BE2C (cell line): ENCODE data around the gene BID.
"Not testable (repeated sequence)": the region's sequence is repeated elsewhere in the genome, so short reads cannot be mapped to it uniquely, and the experiment has no call there.

ENCODE experiments used
- DNase-seq: peaks from one replicate; pipeline ENCODE4 v3.0.0-alpha.2; 2020
- H3K27me3 ChIP-seq: fragments of 250-450 bp; sonication (Bioruptor Pico); 2 replicates; pipeline ENCODE4 v1.5.1; 2020; ENCODE audit warnings: mild to moderate bottlenecking
- H3K36me3 ChIP-seq: fragments of 250-450 bp; sonication (Bioruptor Pico); 2 replicates; pipeline ENCODE4 v1.5.1; 2020; ENCODE audit warnings: mild to moderate bottlenecking
- H3K4me1 ChIP-seq: fragments of 250-450 bp; sonication (Bioruptor Pico); 2 replicates; pipeline ENCODE4 v1.5.1; 2020
- H3K4me3 ChIP-seq: 2 replicates; pipeline ENCODE4 v1.5.1; 2011; ENCODE audit warnings: low read depth, low read length
- H3K9me3 ChIP-seq: fragments of 250-450 bp; sonication (Bioruptor Pico); 2 replicates; pipeline ENCODE4 v1.5.1; 2020
- TF ChIP-seq, protein P1 (sequence below): IDR thresholded peaks from 2 replicates; pipeline ENCODE4 v1.5.1; 2012; ENCODE audit warnings: mild to moderate bottlenecking, low read depth, low read length

The BID gene

DNA sequence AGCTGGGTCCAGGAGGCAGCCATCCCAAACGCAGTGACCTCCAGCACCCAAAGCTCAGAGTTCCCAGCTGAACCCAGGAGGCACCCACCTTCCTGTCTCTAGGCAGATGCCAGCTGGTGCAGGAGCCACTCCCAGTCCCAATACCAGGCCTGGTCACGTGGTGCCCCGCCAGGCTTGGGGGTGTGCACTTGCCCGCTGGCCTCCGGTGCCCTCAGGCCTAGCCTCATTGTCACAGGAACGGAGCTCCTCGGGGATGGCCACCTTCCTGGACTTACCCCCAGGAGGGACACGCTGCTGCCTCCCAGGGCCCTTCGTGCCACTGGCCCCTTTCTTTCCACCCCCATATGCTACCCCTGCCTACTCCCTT is 4.6 kb downstream of the BID start:
- TF ChIP-seq, protein P1, sequence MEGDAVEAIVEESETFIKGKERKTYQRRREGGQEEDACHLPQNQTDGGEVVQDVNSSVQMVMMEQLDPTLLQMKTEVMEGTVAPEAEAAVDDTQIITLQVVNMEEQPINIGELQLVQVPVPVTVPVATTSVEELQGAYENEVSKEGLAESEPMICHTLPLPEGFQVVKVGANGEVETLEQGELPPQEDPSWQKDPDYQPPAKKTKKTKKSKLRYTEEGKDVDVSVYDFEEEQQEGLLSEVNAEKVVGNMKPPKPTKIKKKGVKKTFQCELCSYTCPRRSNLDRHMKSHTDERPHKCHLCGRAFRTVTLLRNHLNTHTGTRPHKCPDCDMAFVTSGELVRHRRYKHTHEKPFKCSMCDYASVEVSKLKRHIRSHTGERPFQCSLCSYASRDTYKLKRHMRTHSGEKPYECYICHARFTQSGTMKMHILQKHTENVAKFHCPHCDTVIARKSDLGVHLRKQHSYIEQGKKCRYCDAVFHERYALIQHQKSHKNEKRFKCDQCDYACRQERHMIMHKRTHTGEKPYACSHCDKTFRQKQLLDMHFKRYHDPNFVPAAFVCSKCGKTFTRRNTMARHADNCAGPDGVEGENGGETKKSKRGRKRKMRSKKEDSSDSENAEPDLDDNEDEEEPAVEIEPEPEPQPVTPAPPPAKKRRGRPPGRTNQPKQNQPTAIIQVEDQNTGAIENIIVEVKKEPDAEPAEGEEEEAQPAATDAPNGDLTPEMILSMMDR = no peak
- Histone ChIP-seq H3K4me3 (no peak overlapping the region), H3K36me3 (peaks cover 4% of the 10 kb centered on the region; the same call in 1 of the 2 replicates)

GRCh38 chr22:17769013-17769715 is 5.1 kb downstream of the BID start:
- Histone ChIP-seq H3K27me3 (no peaks in the 10 kb centered on the region), H3K36me3 (peaks cover 4% of the 10 kb centered on the region; the same call in 1 of the 2 replicates), H3K9me3 (no peaks in the 10 kb centered on the region), H3K4me3 (no peak overlapping the region), H3K4me1 (peaks cover 9% of the 10 kb centered on the region)
- TF ChIP-seq, protein P1 = no peak
- DNase-seq = no peak

More for the DNA sequence above, 4.6 kb downstream of the BID start:
- DNase-seq = no peak
- no peaks in the 10 kb centered on the region for H3K9me3 ChIP-seq
- peaks cover 9% of the 10 kb centered on the region for H3K4me1 ChIP-seq
- H3K27me3 ChIP-seq = no peaks in the 10 kb centered on the region

DNA sequence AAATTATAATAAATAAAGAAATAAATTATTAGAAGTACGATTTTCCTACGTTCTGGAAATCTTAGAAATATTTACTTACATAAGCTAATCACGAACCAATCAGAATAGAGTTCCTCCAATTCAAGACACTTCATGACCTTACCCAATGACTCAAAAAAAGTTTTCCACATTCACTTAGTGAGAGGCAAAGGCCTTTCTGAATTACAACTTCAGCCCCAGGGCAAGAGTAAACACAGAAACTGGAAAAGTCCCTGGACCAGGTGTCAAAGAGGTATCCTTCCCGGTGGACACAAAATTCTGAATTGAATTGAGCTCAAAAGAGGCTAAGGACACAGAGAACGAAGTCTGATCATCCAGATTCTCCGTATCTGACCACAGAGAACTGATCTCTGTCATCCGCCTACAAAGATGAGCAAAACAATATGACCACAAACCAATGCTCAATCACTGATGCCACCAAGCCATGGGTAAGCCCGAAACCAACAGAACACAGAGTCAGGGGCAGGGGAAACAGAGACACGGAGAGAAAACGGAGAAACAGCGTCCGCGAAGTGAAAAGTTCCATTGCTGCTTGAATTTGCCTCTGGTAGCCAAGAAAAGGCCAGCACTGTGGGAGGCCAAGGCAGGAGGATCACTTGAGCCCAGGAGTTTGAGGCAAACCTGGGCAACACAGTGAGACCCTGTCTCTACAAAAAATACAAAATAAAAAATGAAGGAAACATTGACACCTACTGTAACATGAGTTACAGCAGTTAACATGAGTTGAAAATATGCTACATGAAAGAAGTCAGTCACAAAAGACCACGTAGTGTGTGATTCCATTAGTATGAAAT is 6.8 kb downstream of the BID start:
- Histone ChIP-seq H3K4me3 (no peak overlapping the region), H3K27me3 (no peaks in the 10 kb centered on the region), H3K36me3 (peaks cover 4% of the 10 kb centered on the region; the same call in 1 of the 2 replicates), H3K9me3 (no peaks in the 10 kb centered on the region), H3K4me1 (peaks cover 4% of the 10 kb centered on the region)
- TF ChIP-seq, protein P1 = no peak
- no peak for DNase-seq

GRCh38 chr22:17764852-17765251 is 9.4 kb downstream of the BID start:
- not testable (repeated sequence) for H3K27me3 ChIP-seq, H3K36me3 ChIP-seq, H3K4me3 ChIP-seq, H3K4me1 ChIP-seq, DNase-seq, H3K9me3 ChIP-seq

- Histone ChIP-seq H3K27me3 (no peaks in the 10 kb centered on the region), H3K9me3 (no peaks in the 10 kb centered on the region), H3K36me3 (no peaks in the 10 kb centered on the region), H3K4me3 (no peak overlapping the region), H3K4me1 (peaks cover 5% of the 10 kb centered on the region)
- no peak for DNase-seq
- TF ChIP-seq, protein P1 = no peak
Observed at GRCh38 chr22:17764036-17764435, 10.2 kb downstream of the BID start.

DNA sequence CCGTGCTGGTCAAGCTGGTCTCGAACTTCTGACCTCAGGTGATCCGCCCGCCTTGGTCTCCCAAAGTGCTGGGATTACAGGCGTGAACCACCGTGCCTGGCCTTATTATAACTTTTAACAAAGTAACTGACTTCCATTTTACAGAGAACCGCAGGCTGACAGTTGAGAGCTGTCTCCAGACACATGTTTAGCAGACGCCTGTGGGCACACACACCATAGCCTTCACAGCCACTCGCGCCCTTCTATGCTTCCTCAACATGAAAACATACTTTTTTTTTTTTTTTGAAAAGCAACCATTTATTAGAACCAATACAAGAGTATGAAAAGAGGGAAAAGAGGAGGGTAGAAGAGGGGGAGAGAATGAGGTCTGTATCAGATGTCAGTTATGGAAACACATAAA is 10.8 kb downstream of the BID start:
- not testable (repeated sequence) for H3K9me3 ChIP-seq, H3K4me1 ChIP-seq, H3K4me3 ChIP-seq, DNase-seq, H3K27me3 ChIP-seq, H3K36me3 ChIP-seq

DNA sequence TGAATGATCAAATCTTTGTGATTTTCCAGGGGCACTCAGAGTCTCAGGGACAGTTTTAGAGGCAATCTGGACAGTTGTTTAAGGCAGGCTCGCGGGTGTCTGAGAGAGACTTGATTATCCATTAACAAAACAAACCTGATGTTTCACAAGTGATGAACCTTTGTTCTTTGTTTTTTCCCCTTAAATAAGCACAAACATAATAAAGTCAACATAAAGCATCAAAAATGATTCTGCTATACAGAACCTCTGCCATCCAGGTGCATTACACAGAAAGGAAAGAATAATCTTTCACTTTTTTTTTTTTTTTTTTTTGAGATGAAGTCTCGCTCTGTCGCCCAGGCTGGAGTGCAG is 13.2 kb downstream of the BID start:
- Histone ChIP-seq H3K36me3 (no peaks in the 10 kb centered on the region), H3K4me3 (no peak overlapping the region), H3K9me3 (no peaks in the 10 kb centered on the region), H3K4me1 (peaks cover 5% of the 10 kb centered on the region), H3K27me3 (no peaks in the 10 kb centered on the region)
- DNase-seq = no peak
- TF ChIP-seq, protein P1 = no peak
